ENCODE measurements around the gene PRIMPOL. TPM values are rescaled to one million over a fixed set of nuclear protein-coding genes. Genes with fewer than 3 reads are reported as not detected.

The PRIMPOL gene
- total RNA-seq, 2 donors from 2014 or later = 16.0 to 21.6 TPM

DNA sequence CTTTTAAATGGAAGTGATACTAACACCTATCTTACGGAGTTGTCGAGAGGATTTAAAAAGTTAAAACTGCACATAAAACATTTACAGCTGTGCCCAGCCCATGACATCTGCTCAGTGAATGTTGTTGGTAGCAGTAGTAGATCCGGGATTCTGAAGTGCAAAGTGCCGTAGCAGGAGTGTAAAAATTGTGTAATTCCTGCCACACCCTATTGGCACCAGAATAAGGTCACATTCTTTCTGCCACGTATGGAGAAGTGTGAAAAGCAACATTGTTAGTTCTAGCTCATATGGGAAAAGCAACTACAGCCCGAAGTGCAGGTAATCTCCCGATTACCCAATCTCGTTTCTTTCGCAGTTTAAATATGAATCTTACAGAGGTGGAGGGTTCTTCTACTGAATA lies 31.2 kb downstream of the PRIMPOL start:
- intact Hi-C loops (cut with DNase I) = no loop called here
- DNase-seq = peak; percentile 70
- Histone ChIP-seq H3K27me3 (no peaks in the 10 kb centered on the region), H3K9ac (ENCODE audit: low read depth in 2 of 2, low read length in 2 of 2) (peak overlapping the region in 1 of 2 donors; percentile 4), H3K9me3 (no peaks in the 10 kb centered on the region), H3K4me1 (no peaks in the 10 kb centered on the region), H3K27ac (peak overlapping the region; percentile 60), H3K4me3 (no peak overlapping the region), H3K36me3 (no peaks in the 10 kb centered on the region)
- TF ChIP-seq CTCF (IDR thresholded peaks at IDR 0.05) = no peak

DNA sequence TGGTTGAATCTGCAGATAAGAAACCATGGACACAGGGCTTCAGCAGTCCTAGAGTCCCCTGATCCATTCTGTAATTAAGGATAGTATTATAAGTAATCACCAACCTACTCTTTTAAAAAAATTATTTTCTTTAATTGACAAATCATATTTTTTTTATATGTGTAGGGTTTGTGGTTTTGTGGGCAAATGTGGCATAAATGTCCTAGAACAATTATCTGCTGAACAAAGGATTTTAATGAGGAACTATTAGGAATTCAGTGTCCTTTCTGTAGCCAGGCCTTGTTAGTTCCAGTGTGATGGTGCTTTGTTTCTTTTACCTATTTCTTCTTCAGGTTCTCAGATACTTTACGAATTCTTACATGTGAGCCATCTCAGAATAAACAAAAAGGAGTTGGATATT lies 32.4 kb downstream of the PRIMPOL start:
- no peak for DNase-seq
- TF ChIP-seq CTCF (IDR thresholded peaks at IDR 0.05) = no peak
- intact Hi-C loops (cut with DNase I) = no loop called here
- H3K4me1 ChIP-seq = no peaks in the 10 kb centered on the region
- H3K27me3 ChIP-seq = no peaks in the 10 kb centered on the region
- H3K4me3 ChIP-seq = no peak overlapping the region
- H3K36me3 ChIP-seq = no peaks in the 10 kb centered on the region
- no peak overlapping the region for H3K9ac ChIP-seq (ENCODE audit: low read depth in 2 of 2, low read length in 2 of 2)
- no peak overlapping the region for H3K27ac ChIP-seq
- H3K9me3 ChIP-seq = no peaks in the 10 kb centered on the region

DNA sequence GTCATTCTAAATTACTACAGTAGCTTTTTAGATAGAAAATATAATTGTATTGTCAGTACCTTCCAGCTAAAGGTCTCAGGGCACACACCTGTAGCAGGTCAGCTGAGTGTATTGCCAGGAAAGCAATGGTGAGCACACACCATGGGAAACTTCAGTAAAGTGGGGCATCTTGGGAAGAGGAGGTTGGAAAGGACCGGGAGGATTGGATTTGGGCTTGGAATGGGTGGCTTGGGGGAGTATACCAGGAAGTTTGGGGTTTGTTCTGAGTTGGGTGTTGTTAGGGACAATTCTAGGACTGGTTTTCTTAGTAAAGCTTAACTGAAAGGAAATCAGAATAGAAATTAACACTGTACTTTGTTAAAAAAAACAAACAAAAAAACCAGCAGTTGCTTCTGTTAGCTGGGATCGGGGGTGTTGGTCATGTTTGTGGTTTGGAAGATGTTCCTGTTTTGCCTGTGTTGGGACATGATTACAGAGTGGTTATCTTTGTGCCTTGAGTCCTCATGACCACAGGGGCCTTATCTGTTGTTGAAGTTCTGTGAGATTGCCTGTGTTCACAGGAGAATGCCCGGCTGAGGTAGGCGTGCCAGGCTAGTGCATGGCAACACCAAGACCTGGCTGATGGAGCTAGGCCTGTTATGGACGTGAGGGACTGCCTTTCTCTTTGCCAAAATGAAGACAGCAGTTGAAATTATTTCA lies 35.1 kb downstream of the PRIMPOL start:
- Histone ChIP-seq H3K36me3 (no peaks in the 10 kb centered on the region), H3K27ac (no peak overlapping the region), H3K4me3 (no peak overlapping the region), H3K27me3 (no peaks in the 10 kb centered on the region), H3K9ac (ENCODE audit: low read depth in 2 of 2, low read length in 2 of 2) (no peak overlapping the region), H3K9me3 (no peaks in the 10 kb centered on the region), H3K4me1 (no peaks in the 10 kb centered on the region)
- intact Hi-C loops (cut with DNase I) = no loop called here
- DNase-seq = no peak
- no peak for TF ChIP-seq CTCF (IDR thresholded peaks at IDR 0.05)

DNA sequence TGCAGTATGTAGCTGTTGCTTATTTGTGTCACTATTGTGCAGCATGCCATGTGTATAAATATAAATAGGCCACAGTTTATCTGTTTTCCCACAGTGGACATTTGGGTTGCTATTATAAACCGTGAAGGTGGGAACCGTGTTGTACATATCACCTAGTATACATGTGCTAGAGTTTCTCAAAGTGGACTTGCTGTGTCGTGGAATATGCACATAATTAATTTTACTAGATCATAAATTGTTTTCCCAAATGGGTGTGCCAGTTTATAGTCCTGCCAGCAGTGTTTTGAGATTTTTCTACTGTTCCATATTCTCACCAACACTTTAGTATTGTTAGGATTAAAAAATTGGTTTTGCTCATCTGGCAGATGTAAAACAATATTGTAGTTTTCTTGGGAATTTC lies 38.5 kb downstream of the PRIMPOL start:
- Histone ChIP-seq H3K4me3 (no peak overlapping the region), H3K27ac (no peak overlapping the region), H3K4me1 (no peaks in the 10 kb centered on the region), H3K9ac (ENCODE audit: low read depth in 2 of 2, low read length in 2 of 2) (no peak overlapping the region), H3K27me3 (no peaks in the 10 kb centered on the region), H3K36me3 (no peaks in the 10 kb centered on the region), H3K9me3 (no peaks in the 10 kb centered on the region)
- intact Hi-C loops (cut with DNase I) = no loop called here
- no peak for DNase-seq
- no peak for TF ChIP-seq CTCF (IDR thresholded peaks at IDR 0.05)

DNA sequence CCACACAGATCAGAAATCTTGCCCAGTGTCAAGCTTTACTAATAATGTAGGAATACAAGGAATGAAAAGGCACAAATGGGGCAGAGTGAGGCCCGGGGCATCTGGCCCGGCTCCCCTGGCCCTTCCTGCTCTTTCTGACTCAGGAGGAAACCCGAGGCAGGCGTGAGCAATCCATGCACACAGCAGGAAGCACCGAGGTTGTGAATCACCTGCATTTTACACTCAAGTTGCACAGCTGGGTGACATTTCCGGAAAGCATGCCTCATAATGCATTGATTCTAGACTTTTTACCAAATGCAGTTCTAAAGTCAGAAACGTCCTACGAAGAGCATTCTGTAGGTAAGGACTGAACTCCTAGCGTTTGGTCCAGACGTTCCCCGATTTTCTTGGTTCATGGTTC lies 38.9 kb downstream of the PRIMPOL start:
- H3K9ac ChIP-seq (ENCODE audit: low read depth in 2 of 2, low read length in 2 of 2) = no peak overlapping the region
- TF ChIP-seq CTCF (IDR thresholded peaks at IDR 0.05) = no peak
- intact Hi-C loops (cut with DNase I) = no loop called here
- H3K4me1 ChIP-seq = no peaks in the 10 kb centered on the region
- H3K4me3 ChIP-seq = no peak overlapping the region
- no peaks in the 10 kb centered on the region for H3K27me3 ChIP-seq
- no peak overlapping the region for H3K27ac ChIP-seq
- DNase-seq = no peak
- H3K9me3 ChIP-seq = no peaks in the 10 kb centered on the region
- no peaks in the 10 kb centered on the region for H3K36me3 ChIP-seq
